ENCODE data around the gene NSMF.

The NSMF gene

DNA sequence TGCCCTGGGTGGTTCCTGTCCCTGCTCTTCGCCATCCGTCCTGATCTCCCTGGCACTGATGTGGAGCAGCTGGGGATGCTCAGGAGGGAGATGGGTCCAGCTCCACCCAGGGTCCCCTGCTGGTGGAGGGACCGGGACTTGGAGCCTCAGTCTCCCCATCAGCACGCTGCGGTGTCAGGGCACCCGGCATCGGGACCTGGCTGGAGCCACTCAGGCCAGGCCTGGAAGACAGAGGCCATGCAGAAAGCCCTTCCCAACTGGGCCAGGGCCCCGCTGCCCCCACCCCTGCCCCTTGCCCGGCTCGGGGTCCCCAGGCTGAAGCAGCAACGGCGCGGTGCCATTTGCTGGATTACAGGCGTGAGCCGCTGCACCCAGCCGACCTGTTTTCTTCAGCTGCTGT lies 40.3 kb upstream of the NSMF start:
- H3K4me2 ChIP-seq (ENCODE audit: low read length), result no peak overlapping the region
- H3F3A ChIP-seq (ENCODE audit: insufficient read depth, low read length), result no peaks in the 10 kb centered on the region
- TF ChIP-seq, protein P1, sequence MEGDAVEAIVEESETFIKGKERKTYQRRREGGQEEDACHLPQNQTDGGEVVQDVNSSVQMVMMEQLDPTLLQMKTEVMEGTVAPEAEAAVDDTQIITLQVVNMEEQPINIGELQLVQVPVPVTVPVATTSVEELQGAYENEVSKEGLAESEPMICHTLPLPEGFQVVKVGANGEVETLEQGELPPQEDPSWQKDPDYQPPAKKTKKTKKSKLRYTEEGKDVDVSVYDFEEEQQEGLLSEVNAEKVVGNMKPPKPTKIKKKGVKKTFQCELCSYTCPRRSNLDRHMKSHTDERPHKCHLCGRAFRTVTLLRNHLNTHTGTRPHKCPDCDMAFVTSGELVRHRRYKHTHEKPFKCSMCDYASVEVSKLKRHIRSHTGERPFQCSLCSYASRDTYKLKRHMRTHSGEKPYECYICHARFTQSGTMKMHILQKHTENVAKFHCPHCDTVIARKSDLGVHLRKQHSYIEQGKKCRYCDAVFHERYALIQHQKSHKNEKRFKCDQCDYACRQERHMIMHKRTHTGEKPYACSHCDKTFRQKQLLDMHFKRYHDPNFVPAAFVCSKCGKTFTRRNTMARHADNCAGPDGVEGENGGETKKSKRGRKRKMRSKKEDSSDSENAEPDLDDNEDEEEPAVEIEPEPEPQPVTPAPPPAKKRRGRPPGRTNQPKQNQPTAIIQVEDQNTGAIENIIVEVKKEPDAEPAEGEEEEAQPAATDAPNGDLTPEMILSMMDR (IDR thresholded peaks at IDR 0.05; ENCODE audit: low read length), result no peak
- no peak for TF ChIP-seq EZH2 (IDR thresholded peaks at IDR 0.05; ENCODE audit: borderline replicate concordance, low read length)
- no peak overlapping the region for H3K9ac ChIP-seq (ENCODE audit: low read length)
- no peak overlapping the region for H2AFZ ChIP-seq (ENCODE audit: low read length)
- no peak overlapping the region for H3K27ac ChIP-seq (ENCODE audit: low read depth, low read length, poor library complexity, severe bottlenecking)
- H4K20me1 ChIP-seq (ENCODE audit: insufficient read depth, low read length), result no peaks in the 10 kb centered on the region
- no peaks in the 10 kb centered on the region for H3K4me1 ChIP-seq (ENCODE audit: insufficient read depth, low read length, severe bottlenecking)
- H3K79me2 ChIP-seq (ENCODE audit: insufficient read depth, low read length), result no peaks in the 10 kb centered on the region
- no peak overlapping the region for H3K4me3 ChIP-seq (ENCODE audit: low read depth, low read length, poor library complexity, severe bottlenecking)
- no peaks in the 10 kb centered on the region for H3K27me3 ChIP-seq (ENCODE audit: insufficient read depth, low read length)
- no peaks in the 10 kb centered on the region for H3K9me2 ChIP-seq (ENCODE audit: low read depth, low read length)
- H3K36me3 ChIP-seq (ENCODE audit: insufficient read depth, low read length), result no peaks in the 10 kb centered on the region
- H3K9me3 ChIP-seq (ENCODE audit: low read length), result no peaks in the 10 kb centered on the region

DNA sequence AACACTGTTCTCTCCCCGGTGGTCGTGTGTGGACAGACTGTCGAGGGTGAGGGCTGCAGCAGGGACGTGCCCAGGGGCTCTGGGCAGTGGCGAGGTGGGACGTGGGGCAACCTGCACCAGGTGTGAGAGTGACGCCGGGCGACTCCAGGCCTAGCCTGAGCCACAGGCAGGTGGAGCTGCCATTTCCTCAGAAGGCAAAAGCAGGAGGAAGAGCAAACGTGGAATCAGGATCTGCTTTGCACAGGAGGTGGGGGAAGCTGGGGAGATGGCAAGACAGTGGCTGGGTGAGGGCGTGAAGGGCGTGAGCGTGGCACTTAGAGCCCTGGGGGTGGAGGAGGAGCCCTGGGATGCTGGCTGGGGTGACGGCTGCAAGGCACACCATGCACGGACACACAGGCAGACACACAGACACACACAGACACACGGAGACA lies 39.6 kb upstream of the NSMF start:
- no peak overlapping the region for H3K27ac ChIP-seq (ENCODE audit: low read depth, low read length, poor library complexity, severe bottlenecking)
- H3F3A ChIP-seq (ENCODE audit: insufficient read depth, low read length), result no peaks in the 10 kb centered on the region
- no peaks in the 10 kb centered on the region for H3K9me3 ChIP-seq (ENCODE audit: low read length)
- TF ChIP-seq, protein P1 (IDR thresholded peaks at IDR 0.05; ENCODE audit: low read length), result no peak
- no peak for TF ChIP-seq EZH2 (IDR thresholded peaks at IDR 0.05; ENCODE audit: borderline replicate concordance, low read length)
- H3K36me3 ChIP-seq (ENCODE audit: insufficient read depth, low read length), result no peaks in the 10 kb centered on the region
- H4K20me1 ChIP-seq (ENCODE audit: insufficient read depth, low read length), result no peaks in the 10 kb centered on the region
- H3K9ac ChIP-seq (ENCODE audit: low read length), result no peak overlapping the region
- no peaks in the 10 kb centered on the region for H3K27me3 ChIP-seq (ENCODE audit: insufficient read depth, low read length)
- H3K4me2 ChIP-seq (ENCODE audit: low read length), result no peak overlapping the region
- H2AFZ ChIP-seq (ENCODE audit: low read length), result no peak overlapping the region
- H3K4me3 ChIP-seq (ENCODE audit: low read depth, low read length, poor library complexity, severe bottlenecking), result no peak overlapping the region
- H3K79me2 ChIP-seq (ENCODE audit: insufficient read depth, low read length), result no peaks in the 10 kb centered on the region
- no peaks in the 10 kb centered on the region for H3K9me2 ChIP-seq (ENCODE audit: low read depth, low read length)
- no peaks in the 10 kb centered on the region for H3K4me1 ChIP-seq (ENCODE audit: insufficient read depth, low read length, severe bottlenecking)

DNA sequence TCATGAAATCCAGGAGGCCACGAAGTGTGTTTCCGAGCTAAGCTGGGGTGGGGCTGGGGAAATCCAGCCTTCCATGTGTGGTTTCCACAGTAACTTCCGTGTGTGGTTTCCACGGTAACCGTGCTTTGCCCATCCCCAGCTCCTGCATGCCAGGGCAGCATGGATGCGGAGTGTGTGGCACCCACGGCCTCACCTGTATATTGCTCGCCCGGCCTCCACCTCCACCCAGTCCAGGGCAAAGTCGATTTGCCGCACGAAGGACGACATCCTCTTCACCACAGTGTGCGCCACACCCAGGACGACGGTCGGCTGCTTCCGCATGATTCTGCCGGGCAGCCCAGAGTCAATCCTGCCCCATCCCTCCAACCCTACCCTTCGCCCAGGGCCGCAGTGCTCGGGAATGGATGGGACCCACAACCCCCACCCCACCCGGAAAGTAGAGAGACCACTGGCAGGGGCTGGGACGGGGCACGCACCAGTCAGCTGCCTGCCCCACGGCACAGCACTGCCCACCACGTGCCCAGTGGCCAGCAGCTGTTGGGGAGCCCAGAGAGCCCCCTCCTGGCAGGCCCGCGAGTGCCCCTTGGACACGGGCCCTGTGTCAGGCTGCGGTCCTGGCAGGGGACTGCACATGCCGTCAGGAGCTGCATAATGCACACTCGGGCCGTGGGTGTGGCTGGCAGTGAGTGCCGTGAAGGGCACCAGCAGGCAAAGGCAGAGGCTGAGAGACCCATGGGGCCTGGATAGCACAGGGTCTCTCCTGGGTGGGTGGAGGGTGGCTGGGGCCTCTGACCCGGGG lies 39.0 kb upstream of the NSMF start:
- H3K4me2 ChIP-seq (ENCODE audit: low read length), result no peak overlapping the region
- no peaks in the 10 kb centered on the region for H3K36me3 ChIP-seq (ENCODE audit: insufficient read depth, low read length)
- no peaks in the 10 kb centered on the region for H3K79me2 ChIP-seq (ENCODE audit: insufficient read depth, low read length)
- no peaks in the 10 kb centered on the region for H3K27me3 ChIP-seq (ENCODE audit: insufficient read depth, low read length)
- H3K27ac ChIP-seq (ENCODE audit: low read depth, low read length, poor library complexity, severe bottlenecking), result no peak overlapping the region
- H3K4me3 ChIP-seq (ENCODE audit: low read depth, low read length, poor library complexity, severe bottlenecking), result no peak overlapping the region
- no peaks in the 10 kb centered on the region for H3K4me1 ChIP-seq (ENCODE audit: insufficient read depth, low read length, severe bottlenecking)
- no peaks in the 10 kb centered on the region for H3F3A ChIP-seq (ENCODE audit: insufficient read depth, low read length)
- H3K9me2 ChIP-seq (ENCODE audit: low read depth, low read length), result no peaks in the 10 kb centered on the region
- H3K9ac ChIP-seq (ENCODE audit: low read length), result no peak overlapping the region
- TF ChIP-seq, protein P1 (IDR thresholded peaks at IDR 0.05; ENCODE audit: low read length), result no peak
- TF ChIP-seq EZH2 (IDR thresholded peaks at IDR 0.05; ENCODE audit: borderline replicate concordance, low read length), result no peak
- H2AFZ ChIP-seq (ENCODE audit: low read length), result no peak overlapping the region
- H4K20me1 ChIP-seq (ENCODE audit: insufficient read depth, low read length), result no peaks in the 10 kb centered on the region
- no peaks in the 10 kb centered on the region for H3K9me3 ChIP-seq (ENCODE audit: low read length)
